Neural progenitor cell (in vitro differentiated cells): ENCODE data around the gene DEDD. TPM values are rescaled to one million over a fixed set of nuclear protein-coding genes. Genes with fewer than 3 reads are reported as not detected.

Experiments used
- DNase-seq: peaks from one replicate; pipeline ENCODE4 v3.0.0-alpha.2; 2016; ENCODE audit warnings: low spot score
- H2AFZ ChIP-seq: fragments of 200-600 bp; sonication (generic); replicated peaks from 2 replicates; pipeline ENCODE4 v1.6.1; 2016; ENCODE audit warnings: antibody characterized with exemption
- H3F3A ChIP-seq: fragments of 200-600 bp; sonication (generic); 2 replicates; pipeline ENCODE4 v1.6.1; 2016; ENCODE audit warnings: antibody characterized with exemption, low read depth
- H3K27ac ChIP-seq: fragments of 200-600 bp; sonication (generic); 2 replicates; pipeline ENCODE4 v1.5.1; 2016; ENCODE audit warnings: mild to moderate bottlenecking
- H3K27me3 ChIP-seq: fragments of 200-600 bp; sonication (generic); 2 replicates; pipeline ENCODE4 v1.6.1; 2016; ENCODE audit warnings: mild to moderate bottlenecking, moderate library complexity
- H3K36me3 ChIP-seq: fragments of 200-600 bp; sonication (generic); 2 replicates; pipeline ENCODE4 v1.5.1; 2016
- H3K4me1 ChIP-seq: fragments of 200-600 bp; sonication (generic); 2 replicates; pipeline ENCODE4 v1.6.1; 2016; ENCODE audit warnings: mixed run types
- H3K4me2 ChIP-seq: fragments of 200-600 bp; sonication (generic); 2 replicates; pipeline ENCODE4 v1.6.1; 2016
- H3K4me3 ChIP-seq: fragments of 200-600 bp; sonication (generic); 2 replicates; pipeline ENCODE4 v1.5.1; 2016
- H3K79me2 ChIP-seq: fragments of 200-600 bp; sonication (generic); 2 replicates; pipeline ENCODE4 v1.6.1; 2016; ENCODE audit warnings: low read depth
- H3K9ac ChIP-seq: fragments of 200-600 bp; sonication (generic); 2 replicates; pipeline ENCODE4 v1.6.1; 2016
- H3K9me3 ChIP-seq: fragments of 200-600 bp; sonication (generic); 2 replicates; pipeline ENCODE4 v1.5.1; 2016; ENCODE audit warnings: low read depth
- H4K20me1 ChIP-seq: fragments of 200-600 bp; sonication (generic); 2 replicates; pipeline ENCODE4 v1.6.1; 2016; ENCODE audit warnings: low read depth
- H3K27ac Mint-ChIP-seq: 3 replicates; pipeline ENCODE4 v1.8.0; 2021; ENCODE audit warnings: mixed read lengths
- H3K27me3 Mint-ChIP-seq: 2 replicates; pipeline ENCODE4 v1.8.0; 2022; ENCODE audit warnings: low read depth, mild to moderate bottlenecking, inconsistent platforms, moderate library complexity, mixed read lengths; ENCODE audit not compliant: insufficient read depth
- H3K36me3 Mint-ChIP-seq: 3 replicates; pipeline ENCODE4 v1.8.0; 2021; ENCODE audit warnings: mixed read lengths
- H3K4me1 Mint-ChIP-seq: 3 replicates; pipeline ENCODE4 v1.8.0; 2021; ENCODE audit warnings: mixed read lengths
- H3K4me3 Mint-ChIP-seq: 3 replicates; pipeline ENCODE4 v1.8.0; 2021; ENCODE audit warnings: mild to moderate bottlenecking, moderate library complexity, mixed read lengths
- H3K9me3 Mint-ChIP-seq: 3 replicates; pipeline ENCODE4 v1.8.0; 2020; ENCODE audit warnings: mixed read lengths
- CTCF ChIP-seq: fragments of 200-600 bp; sonication (generic); IDR thresholded peaks from 2 replicates; pipeline ENCODE4 v1.5.1; 2017; ENCODE audit warnings: antibody characterized with exemption, mild to moderate bottlenecking
- EZH2 ChIP-seq: fragments of 200-600 bp; sonication (generic); IDR thresholded peaks from 2 replicates; pipeline ENCODE4 v1.6.1; 2017; ENCODE audit warnings: antibody characterized with exemption, mild to moderate bottlenecking, moderate library complexity
- EZH2phosphoT487 ChIP-seq: fragments of 200-600 bp; sonication (generic); IDR thresholded peaks from 2 replicates; pipeline ENCODE4 v1.6.1; 2017; ENCODE audit warnings: antibody characterized with exemption
- total RNA-seq: library from RNA; depleted of rRNA; stranded (reverse); fragments of >200 nt; gene quantifications from 2 replicates; pipeline ENCODE4 v1.2.3, GENCODE V29; 2015; ENCODE audit warnings: low replicate concordance

DEDD gene
- total RNA-seq, 1 donor from 2014 or later: 29.7 TPM

GRCh38 chr1:161171696-161172095 is 39.2 kb upstream of the DEDD start:
- Mint-ChIP-seq H3K4me1 (peaks cover 27% of the 10 kb centered on the region), H3K4me3 (no peak overlapping the region), H3K27me3 (no peaks in the 10 kb centered on the region), H3K27ac (no peak overlapping the region), H3K9me3 (no peaks in the 10 kb centered on the region), H3K36me3 (peaks cover 33% of the 10 kb centered on the region)
- Histone ChIP-seq H3K4me2 (no peak overlapping the region), H3K36me3 (no peaks in the 10 kb centered on the region), H2AFZ (no peak overlapping the region), H3K9me3 (no peaks in the 10 kb centered on the region), H3K9ac (no peak overlapping the region), H3K27me3 (no peaks in the 10 kb centered on the region), H3F3A (peaks cover 6% of the 10 kb centered on the region), H3K4me3 (no peak overlapping the region), H3K27ac (no peak overlapping the region), H3K79me2 (no peaks in the 10 kb centered on the region), H3K4me1 (no peaks in the 10 kb centered on the region), H4K20me1 (no peaks in the 10 kb centered on the region)
- TF ChIP-seq CTCF (no peak), EZH2phosphoT487 (no peak), EZH2 (no peak)
- DNase-seq: no peak

GRCh38 chr1:161171191-161171590 is 38.7 kb upstream of the DEDD start:
- no peak overlapping the region for H2AFZ ChIP-seq
- TF ChIP-seq EZH2phosphoT487 (no peak), CTCF (peak; percentile 15), EZH2 (no peak)
- no peaks in the 10 kb centered on the region for H3K36me3 ChIP-seq
- no peaks in the 10 kb centered on the region for H3K27me3 ChIP-seq
- Mint-ChIP-seq H3K4me1 (peaks cover 22% of the 10 kb centered on the region), H3K36me3 (peaks cover 33% of the 10 kb centered on the region), H3K9me3 (no peaks in the 10 kb centered on the region), H3K27ac (no peak overlapping the region), H3K4me3 (no peak overlapping the region), H3K27me3 (no peaks in the 10 kb centered on the region)
- no peak overlapping the region for H3K9ac ChIP-seq
- H3F3A ChIP-seq: peaks cover 11% of the 10 kb centered on the region
- no peak overlapping the region for H3K4me2 ChIP-seq
- no peak for DNase-seq
- no peak overlapping the region for H3K4me3 ChIP-seq
- H3K9me3 ChIP-seq: no peaks in the 10 kb centered on the region
- H3K4me1 ChIP-seq: no peaks in the 10 kb centered on the region
- H3K27ac ChIP-seq: no peak overlapping the region
- H4K20me1 ChIP-seq: no peaks in the 10 kb centered on the region
- H3K79me2 ChIP-seq: no peaks in the 10 kb centered on the region

GRCh38 chr1:161168906-161169305 is 36.4 kb upstream of the DEDD start:
- no peaks in the 10 kb centered on the region for H4K20me1 ChIP-seq
- TF ChIP-seq EZH2 (no peak), EZH2phosphoT487 (no peak), CTCF (no peak)
- H3K4me1 ChIP-seq: no peaks in the 10 kb centered on the region
- H3K36me3 ChIP-seq: no peaks in the 10 kb centered on the region
- no peak overlapping the region for H3K4me2 ChIP-seq
- peak overlapping the region; percentile 46 for H3K4me3 Mint-ChIP-seq
- H3F3A ChIP-seq: peaks cover 24% of the 10 kb centered on the region
- no peak for DNase-seq
- H2AFZ ChIP-seq: no peak overlapping the region
- H3K9me3 Mint-ChIP-seq: no peaks in the 10 kb centered on the region
- no peaks in the 10 kb centered on the region for H3K9me3 ChIP-seq
- H3K4me1 Mint-ChIP-seq: peaks cover 22% of the 10 kb centered on the region
- no peaks in the 10 kb centered on the region for H3K27me3 ChIP-seq
- no peak overlapping the region for H3K27ac ChIP-seq
- no peak overlapping the region for H3K27ac Mint-ChIP-seq
- H3K4me3 ChIP-seq: no peak overlapping the region
- peaks cover 23% of the 10 kb centered on the region for H3K36me3 Mint-ChIP-seq
- H3K79me2 ChIP-seq: no peaks in the 10 kb centered on the region
- no peak overlapping the region for H3K9ac ChIP-seq
- peaks cover 2% of the 10 kb centered on the region for H3K27me3 Mint-ChIP-seq
